D721Med (cell line): ENCODE measurements around the gene DGUOK.

Experiments used
- DNase-seq: peaks from one replicate; pipeline ENCODE4 v3.0.0; 2011; ENCODE audit warnings: low spot score; ENCODE audit not compliant: insufficient read length
- FAIRE-seq: peaks from 2 replicates; lab custom pipeline; 2011; peaks lifted over from hg19 to GRCh38; lab: Jason Lieb, UNC
- CTCF ChIP-seq: IDR thresholded peaks from 2 replicates; pipeline ENCODE4 v1.5.1; 2012; ENCODE audit warnings: mild to moderate bottlenecking, control low read depth; ENCODE audit not compliant: insufficient read depth; ENCODE audit errors: missing control alignments

The DGUOK gene

DNA sequence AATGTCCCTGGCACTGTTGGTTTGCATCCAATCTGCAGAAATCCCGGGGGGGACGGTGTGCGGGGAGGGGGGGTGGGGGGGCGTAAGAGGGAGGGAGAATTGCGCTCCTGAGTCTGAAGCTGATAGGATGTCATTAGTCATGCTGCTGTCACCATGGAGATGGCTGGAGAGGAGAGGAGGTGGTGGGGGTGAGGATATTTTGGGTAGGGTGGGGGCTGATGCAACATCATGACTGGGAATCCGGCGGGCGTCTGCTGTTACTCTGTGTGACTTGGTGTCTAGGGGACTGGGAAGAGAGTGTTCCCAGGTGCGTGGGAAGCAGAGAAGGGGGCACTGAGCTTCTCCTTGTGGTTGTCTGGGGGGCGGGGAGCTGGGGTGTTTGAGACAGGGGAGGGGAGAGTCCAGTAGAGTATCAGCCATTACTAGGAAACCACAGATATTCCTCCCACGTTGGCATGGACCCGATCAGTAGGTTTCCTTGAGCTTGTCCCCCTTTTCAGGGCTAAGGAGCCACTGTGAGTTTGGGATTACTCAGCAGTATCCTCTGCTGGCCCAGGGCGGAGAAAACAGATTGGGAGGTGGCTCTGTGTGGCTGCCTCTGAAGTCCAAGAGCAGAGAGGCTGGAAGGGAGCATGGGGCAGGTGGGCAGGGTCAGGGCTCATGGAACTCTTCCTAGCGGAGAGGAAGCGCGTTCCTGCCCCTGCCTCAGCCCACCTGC is 77.0 kb downstream of the DGUOK start:
- DNase-seq (no peak), FAIRE-seq (no peak)
- no peak for TF ChIP-seq CTCF

GRCh38 chr2:74004212-74005182 is 77.8 kb downstream of the DGUOK start:
- no peak for FAIRE-seq
- no peak for TF ChIP-seq CTCF

DNA sequence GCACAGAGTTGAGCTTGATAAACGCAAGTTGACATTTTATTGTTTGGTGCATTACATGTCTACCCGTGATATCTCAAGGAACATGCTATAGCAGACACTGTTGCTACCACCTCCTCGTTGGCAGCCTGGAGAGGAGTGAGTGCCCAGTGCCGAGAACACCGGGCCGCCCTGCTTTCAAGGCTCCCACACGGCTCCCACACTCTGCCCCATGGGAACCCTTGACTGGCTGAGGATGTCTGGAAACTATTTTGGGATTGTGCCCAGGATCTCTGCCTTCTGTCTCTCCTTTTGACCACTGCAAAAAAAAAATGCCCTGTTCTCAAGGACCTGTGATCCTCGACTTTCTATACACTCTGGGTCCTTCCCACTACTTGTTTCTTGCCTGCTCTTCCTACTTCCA is 79.1 kb downstream of the DGUOK start:
- TF ChIP-seq CTCF = no peak
- DNase-seq = no peak
- FAIRE-seq = no peak

More at GRCh38 chr2:74004212-74005182, 77.8 kb downstream of the DGUOK start:
- DNase-seq = no peak

- TF ChIP-seq CTCF = no peak
- DNase-seq (no peak), FAIRE-seq (no peak)
Observed at GRCh38 chr2:74006459-74006858, 79.8 kb downstream of the DGUOK start.

DNA sequence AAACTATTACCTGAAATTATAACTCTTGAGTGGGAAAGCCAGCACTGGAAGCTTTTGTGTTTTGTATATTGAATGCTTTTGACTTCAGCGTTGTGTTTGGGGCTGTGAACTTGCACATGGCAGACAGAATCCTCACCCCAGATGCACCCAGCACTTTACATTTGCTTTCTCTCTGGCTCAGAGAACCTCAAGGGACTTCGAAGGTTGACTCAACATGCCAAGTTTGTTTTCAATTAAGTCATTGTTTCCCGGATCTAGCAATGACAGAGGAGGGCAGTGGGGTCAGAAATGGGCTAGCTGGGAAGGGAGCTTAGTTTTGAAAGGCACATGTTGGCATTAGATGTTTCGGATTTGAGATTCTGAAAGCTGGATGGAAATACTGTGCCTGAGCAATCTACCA is 80.4 kb downstream of the DGUOK start:
- FAIRE-seq (no peak), DNase-seq (no peak)
- no peak for TF ChIP-seq CTCF

DNA sequence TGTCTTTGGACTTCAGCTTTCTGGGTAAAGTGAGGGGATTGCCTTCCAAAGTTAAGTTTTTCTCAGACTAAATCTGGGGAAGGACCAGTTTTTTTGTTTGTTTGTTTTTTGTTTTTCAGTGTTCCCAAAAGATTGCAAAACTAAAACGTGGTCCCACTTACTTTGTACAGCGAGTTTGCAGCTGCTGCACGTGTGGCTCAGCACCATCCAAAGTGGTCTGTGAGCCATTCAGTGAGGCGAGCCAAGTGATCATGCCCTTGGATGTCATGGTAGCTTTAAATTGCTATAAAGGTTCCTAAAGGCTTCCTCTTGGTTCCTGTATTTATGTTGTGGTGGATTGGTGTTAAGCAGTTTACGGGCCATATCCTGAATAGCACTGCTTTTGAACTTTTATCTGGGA is 81.0 kb downstream of the DGUOK start:
- FAIRE-seq (no peak), DNase-seq (no peak)
- TF ChIP-seq CTCF = no peak
